SK-N-SH treated with all-trans-retinoic acid at 6 μM for 48 hours (cell line): ENCODE results near the gene PDE7B.

Experiments used
- CSRNP3 ChIP-seq: fragments of 250-450 bp; sonication (Bioruptor Pico); IDR thresholded peaks from 2 replicates; pipeline ENCODE4 v1.5.1; 2021; ENCODE audit warnings: mild to moderate bottlenecking, moderate library complexity
- GLIS3 ChIP-seq: fragments of 250-450 bp; sonication (Bioruptor Pico); IDR thresholded peaks from 2 replicates; pipeline ENCODE4 v1.5.0; 2020; ENCODE audit warnings: mild to moderate bottlenecking, moderate library complexity
- PATZ1 ChIP-seq: fragments of 250-450 bp; sonication (Bioruptor Pico); IDR thresholded peaks from 2 replicates; pipeline ENCODE4 v1.8.0; 2020; ENCODE audit warnings: mild to moderate bottlenecking, moderate library complexity, borderline replicate concordance
- POU6F1 ChIP-seq: fragments of 250-450 bp; sonication (Bioruptor Pico); IDR thresholded peaks from 2 replicates; pipeline ENCODE4 v1.8.0; 2021; ENCODE audit warnings: low read depth, mild to moderate bottlenecking, moderate library complexity, borderline replicate concordance
- TOX ChIP-seq: fragments of 250-450 bp; sonication (Bioruptor Pico); IDR thresholded peaks from 2 replicates; pipeline ENCODE4 v1.8.0; 2021; ENCODE audit warnings: mild to moderate bottlenecking, moderate library complexity, borderline replicate concordance
- TSHZ2 ChIP-seq: fragments of 250-450 bp; sonication (Bioruptor Pico); IDR thresholded peaks from 2 replicates; pipeline ENCODE4 v1.5.0; 2020; ENCODE audit warnings: mild to moderate bottlenecking, moderate library complexity
- ZFP3 ChIP-seq: fragments of 250-450 bp; sonication (Bioruptor Pico); IDR thresholded peaks from 2 replicates; pipeline ENCODE4 v1.5.0; 2020; ENCODE audit warnings: mild to moderate bottlenecking, moderate library complexity
- ZFP30 ChIP-seq: fragments of 450-650 bp; formaldehyde crosslinking; IDR thresholded peaks from 2 replicates; pipeline ENCODE4 v1.5.0; 2022; ENCODE audit warnings: mild to moderate bottlenecking, moderate library complexity
- ZNF70 ChIP-seq: fragments of 450-650 bp; formaldehyde crosslinking; IDR thresholded peaks from 2 replicates; pipeline ENCODE4 v1.5.0; 2020; ENCODE audit warnings: mild to moderate bottlenecking, moderate library complexity
- ZNF8 ChIP-seq: fragments of 450-650 bp; formaldehyde crosslinking; IDR thresholded peaks from 2 replicates; pipeline ENCODE4 v1.5.0; 2020; ENCODE audit warnings: mild to moderate bottlenecking, moderate library complexity

GRCh38 chr6:136076496-136076895 is 225.0 kb downstream of the PDE7B start:
- no peak for TF ChIP-seq ZFP30
- TF ChIP-seq PATZ1 (CRISPR knock-in tag): no peak
- no peak for TF ChIP-seq TOX (CRISPR knock-in tag)
- no peak for TF ChIP-seq ZFP3 (CRISPR knock-in tag)
- no peak for TF ChIP-seq CSRNP3
- no peak for TF ChIP-seq ZNF8 (CRISPR knock-in tag)
- no peak for TF ChIP-seq ZNF70 (CRISPR knock-in tag)
- TF ChIP-seq POU6F1 (CRISPR knock-in tag): no peak
- no peak for TF ChIP-seq TSHZ2 (CRISPR knock-in tag)
- TF ChIP-seq GLIS3 (CRISPR knock-in tag): no peak
